ENCODE results near the gene PKNOX2.

Gene PKNOX2

DNA sequence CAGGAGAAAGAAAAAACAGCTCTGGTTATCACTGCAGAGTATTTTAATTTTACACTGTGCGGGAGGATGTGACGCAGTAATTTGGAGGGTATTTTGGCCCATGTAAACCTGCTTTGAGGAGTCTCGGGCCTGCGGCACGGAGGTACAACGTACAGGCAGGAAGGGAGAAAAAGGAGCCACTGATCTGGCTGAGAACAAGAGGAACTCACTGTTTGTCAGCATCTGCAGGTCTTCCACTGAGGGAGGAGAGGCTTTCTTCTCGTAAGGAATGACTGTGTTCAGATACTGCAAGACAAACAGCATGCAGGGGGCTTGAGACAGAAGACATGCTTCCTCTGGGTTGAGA, 287.5 kb downstream of the PKNOX2 start:
- no peak for DNase-seq

GRCh38 chr11:125454047-125454446, 289.5 kb downstream of the PKNOX2 start:
- no peak for DNase-seq

DNA sequence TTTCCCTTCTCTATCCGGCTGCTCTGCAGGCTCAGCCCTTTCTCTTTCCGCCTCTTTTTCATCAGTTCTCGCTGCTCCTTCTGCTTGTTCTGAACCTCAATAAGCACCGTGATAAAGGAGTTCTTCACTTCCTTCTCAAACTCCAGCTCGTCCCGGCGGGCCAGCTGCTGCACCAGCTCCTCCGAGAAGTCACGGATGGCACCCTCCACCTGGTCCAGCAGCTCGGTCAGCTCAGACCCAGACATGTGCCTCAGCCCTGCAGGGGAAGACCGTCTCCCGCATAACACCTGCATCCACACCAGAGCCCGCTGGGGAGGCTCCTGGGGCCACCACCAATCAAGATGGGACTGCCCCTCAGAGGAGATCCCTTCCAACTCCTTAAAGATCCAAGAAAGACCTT, 291.3 kb downstream of the PKNOX2 start:
- no peak for DNase-seq

DNA sequence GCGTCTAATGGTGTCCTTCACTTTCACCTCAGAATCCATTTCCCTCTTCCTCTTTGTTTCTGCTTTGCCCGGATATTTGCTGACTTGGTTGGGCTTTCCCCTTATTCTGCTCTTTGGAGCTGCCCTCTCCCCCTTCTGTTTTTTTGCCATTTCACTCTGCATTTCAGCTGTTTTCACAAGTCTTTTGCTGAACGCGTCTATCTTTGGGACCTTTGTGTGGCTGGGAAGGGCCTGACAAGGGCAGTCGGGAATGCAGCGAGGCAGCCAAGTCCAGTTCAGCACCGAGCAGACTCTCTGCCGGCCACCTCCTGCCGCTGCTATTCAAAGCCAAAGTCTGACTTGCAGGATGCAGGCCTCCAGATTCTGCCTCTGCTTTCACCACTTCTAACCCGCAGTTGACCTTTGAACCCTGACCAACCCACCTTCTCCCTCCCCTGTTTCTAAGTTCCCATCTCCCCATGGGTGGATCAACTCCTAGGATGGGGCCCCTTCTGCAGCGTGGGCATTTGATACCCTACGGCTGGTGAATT, 293.3 kb downstream of the PKNOX2 start:
- DNase-seq: no peak

- DNase-seq: no peak
Observed at GRCh38 chr11:125460275-125460674, 295.7 kb downstream of the PKNOX2 start.

DNA sequence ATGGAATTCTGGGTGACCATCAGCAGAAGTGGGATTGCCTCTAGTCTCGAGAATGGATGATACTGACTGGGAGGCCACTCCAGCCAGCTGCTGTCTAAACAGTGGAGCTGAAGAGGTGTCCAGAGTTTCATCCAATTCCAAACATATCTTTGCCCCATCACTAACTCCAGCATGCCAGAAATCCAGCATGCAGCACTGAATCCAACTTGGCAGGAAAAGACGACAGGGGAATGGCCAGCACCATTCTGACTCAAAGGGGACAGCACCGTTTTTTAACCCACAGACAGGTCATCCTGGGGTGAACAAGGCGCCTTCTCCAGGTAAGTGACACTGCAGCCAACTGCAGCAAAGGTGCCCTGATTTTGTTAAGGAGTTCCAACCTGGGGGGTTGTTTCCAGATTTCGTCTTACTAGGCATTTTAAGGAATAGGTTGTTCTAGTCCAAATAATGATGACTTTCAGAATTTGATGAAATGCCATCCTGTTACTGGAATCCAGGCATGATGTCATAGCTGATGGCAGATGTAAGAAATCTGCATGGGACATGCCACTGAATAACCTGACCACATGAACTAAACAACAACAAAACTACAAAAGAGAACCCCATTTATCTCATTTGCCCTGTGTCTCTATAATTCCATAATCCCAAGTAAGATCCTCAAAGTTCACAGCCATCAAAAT, 299.2 kb downstream of the PKNOX2 start:
- DNase-seq: no peak

DNA sequence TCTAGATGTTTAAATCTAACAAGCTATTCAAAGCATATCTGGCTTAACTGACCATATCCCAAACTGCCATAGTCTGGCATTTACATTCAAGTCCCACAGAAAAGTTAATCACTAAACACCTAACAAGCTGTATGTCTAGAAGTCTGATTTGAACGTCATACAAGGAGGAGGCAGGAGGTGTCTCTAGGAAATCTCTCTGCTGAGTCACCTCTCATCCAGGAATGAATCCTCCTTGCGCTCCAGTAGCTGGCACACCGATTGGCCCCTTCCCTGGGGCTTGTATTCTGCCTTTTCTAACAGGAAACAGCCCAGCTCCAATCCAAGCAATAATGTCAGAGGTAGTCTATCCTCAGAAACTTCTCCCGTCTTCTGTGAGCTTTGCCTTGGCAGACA, 299.7 kb downstream of the PKNOX2 start:
- no peak for DNase-seq

DNA sequence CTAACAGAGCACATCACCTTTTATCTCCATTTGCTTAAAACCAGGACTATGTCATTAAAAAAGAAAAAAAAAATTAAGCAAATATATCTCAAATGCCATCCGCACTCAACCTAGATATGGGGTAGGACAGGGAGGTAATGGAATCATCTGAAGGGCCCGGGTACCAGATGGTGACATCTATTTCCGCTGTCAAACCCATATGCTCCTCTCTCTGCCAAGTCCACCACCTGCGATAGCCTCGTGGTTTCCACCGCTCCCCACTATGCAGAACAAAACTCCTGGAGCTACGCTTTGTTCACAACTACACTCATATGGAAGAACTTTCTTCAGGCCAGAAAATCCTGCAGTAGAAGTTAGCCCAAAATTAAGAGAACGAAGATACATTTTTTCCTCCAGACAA, 300.1 kb downstream of the PKNOX2 start:
- no peak for DNase-seq

GRCh38 chr11:125465255-125465654, 300.7 kb downstream of the PKNOX2 start:
- no peak for DNase-seq

DNA sequence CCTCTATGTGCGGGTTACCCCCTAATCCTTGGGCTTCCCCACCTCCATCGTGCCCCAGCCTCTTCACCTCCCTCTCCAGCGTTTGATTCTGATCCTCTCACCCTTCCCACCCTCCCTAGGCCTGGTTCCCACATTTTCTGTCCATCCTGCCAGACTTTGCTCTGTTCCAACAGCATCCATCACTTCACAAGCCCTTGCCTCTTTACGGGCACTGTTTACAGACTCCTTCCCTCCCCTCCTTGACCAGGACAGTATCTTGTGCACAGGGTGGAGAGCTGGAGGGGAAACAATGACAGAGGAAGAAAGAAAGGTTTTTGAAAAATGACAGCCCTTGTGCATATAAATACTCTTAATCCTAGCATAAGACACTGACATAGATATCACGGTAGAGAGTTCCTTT, 301.1 kb downstream of the PKNOX2 start:
- DNase-seq: no peak

DNA sequence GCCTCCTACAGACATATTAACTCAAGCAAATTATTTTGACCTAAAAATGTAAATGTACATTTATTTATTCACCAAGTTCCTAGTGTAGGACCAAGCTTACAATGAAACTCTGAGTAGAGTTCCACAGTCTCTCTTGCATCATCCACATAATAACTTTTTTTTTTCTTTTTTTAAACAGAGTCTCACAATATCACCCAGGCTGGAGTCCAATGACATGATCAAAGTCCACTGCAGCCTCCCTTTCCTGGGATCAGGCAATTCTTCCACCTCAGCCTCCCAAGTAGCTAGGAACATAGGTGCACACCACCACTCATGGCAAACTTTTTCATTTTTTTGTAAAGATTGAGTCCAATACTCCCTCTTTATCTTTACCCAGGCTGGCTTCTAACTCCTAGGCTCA, 303.5 kb downstream of the PKNOX2 start:
- no peak for DNase-seq

DNA sequence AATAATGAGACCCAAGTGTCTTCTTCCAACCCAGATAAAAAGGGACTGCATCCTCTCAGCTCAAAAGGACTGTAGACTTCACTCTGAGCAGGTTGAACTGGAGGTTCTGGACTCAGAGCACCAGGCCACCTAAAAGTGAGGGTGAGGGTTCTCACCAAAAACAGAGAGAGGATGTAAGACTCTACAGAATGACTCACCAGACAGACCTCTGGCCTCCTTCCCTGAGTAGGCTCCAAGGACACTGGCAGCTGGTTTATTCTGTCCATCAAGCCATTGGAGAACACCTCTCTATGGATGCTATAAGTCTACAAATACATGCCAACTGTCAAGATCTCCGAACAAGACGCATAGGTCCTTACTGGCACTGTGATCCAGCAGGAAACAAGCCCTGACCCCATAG, 304.3 kb downstream of the PKNOX2 start:
- no peak for DNase-seq

GRCh38 chr11:125470355-125470754, 305.8 kb downstream of the PKNOX2 start:
- DNase-seq: no peak

- DNase-seq: no peak
Observed at GRCh38 chr11:125476721-125477120, 312.2 kb downstream of the PKNOX2 start.

- no peak for DNase-seq
Observed at GRCh38 chr11:125479137-125479536, 314.6 kb downstream of the PKNOX2 start.

DNA sequence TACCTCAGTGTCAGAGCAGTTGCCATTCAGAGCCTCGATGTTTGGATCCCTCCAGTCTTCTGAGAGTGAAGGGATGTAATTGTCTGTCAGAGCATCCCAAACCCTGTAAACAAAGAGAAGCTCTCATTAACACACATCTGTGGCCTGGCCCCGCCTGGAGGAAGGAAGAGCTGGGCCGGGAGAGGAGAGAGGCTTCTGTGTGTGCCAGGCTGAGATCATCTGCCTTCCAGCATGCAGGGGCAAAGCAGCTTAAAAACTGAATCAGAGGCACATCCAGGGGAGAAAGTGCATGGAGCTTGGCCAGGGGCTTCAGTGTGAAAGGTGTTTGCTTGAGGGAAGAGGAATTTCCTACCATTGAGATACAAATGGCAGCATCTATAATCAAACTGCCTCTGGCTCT, 317.0 kb downstream of the PKNOX2 start:
- no peak for DNase-seq
